SU-DHL-6 (cell line): Measurements from ENCODE around the gene SYT11.

Experiments used
- CTCF ChIP-seq: fragments of 200-600 bp; sonication (generic); IDR thresholded peaks from one replicate; pipeline ENCODE4 v1.5.1; 2017; ENCODE audit warnings: antibody characterized with exemption, mild to moderate bottlenecking, low read length, moderate library complexity; ENCODE audit not compliant: insufficient read depth, poor library complexity, severe bottlenecking
- EZH2phosphoT487 ChIP-seq: fragments of 200-600 bp; sonication (generic), shearing (Covaris generic); conservative IDR thresholded peaks from 2 replicates; pipeline ENCODE4 v1.6.1; 2018; ENCODE audit warnings: mild to moderate bottlenecking, antibody characterized with exemption, low read length, moderate library complexity, mixed read lengths

- TF ChIP-seq CTCF (no peak), EZH2phosphoT487 (no peak)
Measured at GRCh38 chr1:155834296-155834926, 25.0 kb upstream of the SYT11 start.
